ENCODE measurements around the gene GMCL2. TPM values are rescaled to one million over a fixed set of nuclear protein-coding genes. Genes with fewer than 3 reads are reported as not detected.

Gene GMCL2
- total RNA-seq, 2 donors from 2014 or later: not detected

DNA sequence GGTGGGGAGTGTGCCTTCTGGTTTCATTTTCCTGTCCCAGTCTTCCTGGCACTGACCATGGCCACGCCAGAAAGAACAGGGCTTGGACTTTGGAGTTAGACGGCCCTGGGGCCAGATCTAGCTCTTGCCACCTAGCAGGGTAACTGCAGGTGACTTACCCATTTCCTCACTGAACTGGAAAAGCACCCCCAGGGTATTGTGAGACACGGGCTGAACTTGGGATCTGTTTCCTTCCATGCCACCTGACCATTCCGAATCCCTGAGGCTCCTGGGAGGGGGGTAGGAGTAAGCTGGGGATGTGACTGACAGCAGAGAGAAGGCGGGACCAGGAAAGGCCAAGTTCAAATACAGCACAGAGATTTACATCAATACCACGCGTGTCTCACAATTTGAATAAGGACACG lies 26.6 kb upstream of the GMCL2 start:
- ATAC-seq: no peak
- Histone ChIP-seq H3K9me3 (no peaks in the 10 kb centered on the region), H3K4me3 (no peak overlapping the region), H3K4me1 (peaks cover 15% of the 10 kb centered on the region), H3K27ac (no peak overlapping the region), H3K27me3 (no peaks in the 10 kb centered on the region), H3K36me3 (replicated peaks in 1 of 2; ENCODE audit: insufficient read depth in 1 of 2, low read depth in 2 of 2) (peaks cover 0 to 42% of the 10 kb centered on the region in 2 donors)
- peak in 1 of 4 donors; percentile 34 for DNase-seq
- intact Hi-C loops (cut with DNase I): no loop called here
- TF ChIP-seq POLR2A (IDR thresholded peaks at IDR 0.05) (no peak), CTCF (IDR thresholded peaks at IDR 0.05) (no peak)
- WGBS, 2 donors: 58 to 70% methylated on average over 8 of the region's 8 CpGs

- intact Hi-C loops (cut with DNase I): no loop called here
- Histone ChIP-seq H3K27ac (no peak overlapping the region), H3K27me3 (no peaks in the 10 kb centered on the region), H3K4me3 (no peak overlapping the region), H3K36me3 (replicated peaks in 1 of 2; ENCODE audit: insufficient read depth in 1 of 2, low read depth in 2 of 2) (peaks cover 0 to 45% of the 10 kb centered on the region in 2 donors), H3K4me1 (peaks cover 16% of the 10 kb centered on the region), H3K9me3 (no peaks in the 10 kb centered on the region)
- DNase-seq (no peak), ATAC-seq (no peak)
- WGBS, 2 donors: 58 to 66% methylated on average over 4 of the region's 4 CpGs
- no peak for TF ChIP-seq POLR2A (IDR thresholded peaks at IDR 0.05)
- TF ChIP-seq CTCF (IDR thresholded peaks at IDR 0.05): no peak
Measured at GRCh38 chr5:178213003-178213461, 25.9 kb upstream of the GMCL2 start.

DNA sequence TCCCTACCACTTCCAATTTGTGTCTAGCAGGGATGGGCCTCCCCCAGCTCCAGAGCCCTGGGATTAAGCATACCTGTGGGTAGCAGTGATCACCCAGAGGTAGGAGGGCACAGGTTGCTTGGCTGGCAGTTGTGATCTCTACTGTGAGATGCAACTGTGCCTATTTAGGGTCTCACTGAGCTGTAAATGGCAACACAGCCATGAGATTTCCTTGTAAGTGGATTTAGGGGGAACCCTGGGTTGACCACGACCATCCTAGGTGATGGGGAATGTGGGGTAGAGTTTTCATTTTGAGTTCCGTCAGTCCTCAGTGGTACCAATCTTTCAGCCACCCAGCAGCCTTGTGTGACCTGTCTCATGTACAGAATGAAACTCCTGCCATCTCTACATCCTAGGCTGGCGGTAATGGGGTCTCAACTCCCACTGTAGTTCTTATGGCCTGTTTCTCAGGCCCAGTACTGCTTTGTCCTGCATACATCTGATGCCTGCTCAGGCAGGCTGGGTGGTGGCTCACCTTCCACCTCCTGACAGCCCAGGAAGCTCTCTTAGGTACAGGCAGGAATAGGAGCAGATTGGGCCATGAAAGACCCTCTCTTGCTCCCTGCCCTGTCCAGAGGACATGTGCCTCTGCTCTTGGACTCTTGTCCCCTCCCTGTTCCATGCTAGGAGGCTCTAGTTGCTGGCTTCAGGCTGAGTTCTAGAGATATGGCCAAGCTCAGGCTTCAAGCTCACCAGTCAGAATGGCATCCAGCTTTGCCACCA lies 25.3 kb upstream of the GMCL2 start:
- Histone ChIP-seq H3K27me3 (no peaks in the 10 kb centered on the region), H3K36me3 (replicated peaks in 1 of 2; ENCODE audit: insufficient read depth in 1 of 2, low read depth in 2 of 2) (peaks cover 0 to 47% of the 10 kb centered on the region in 2 donors), H3K4me3 (no peak overlapping the region), H3K9me3 (no peaks in the 10 kb centered on the region), H3K27ac (no peak overlapping the region), H3K4me1 (peaks cover 22% of the 10 kb centered on the region)
- ATAC-seq: no peak
- 90 to 100% methylated on average over 3 of the region's 3 CpGs for WGBS, 2 donors
- no peak for TF ChIP-seq CTCF (IDR thresholded peaks at IDR 0.05)
- no peak for TF ChIP-seq POLR2A (IDR thresholded peaks at IDR 0.05)
- intact Hi-C loops (cut with DNase I): no loop called here
- DNase-seq: no peak

DNA sequence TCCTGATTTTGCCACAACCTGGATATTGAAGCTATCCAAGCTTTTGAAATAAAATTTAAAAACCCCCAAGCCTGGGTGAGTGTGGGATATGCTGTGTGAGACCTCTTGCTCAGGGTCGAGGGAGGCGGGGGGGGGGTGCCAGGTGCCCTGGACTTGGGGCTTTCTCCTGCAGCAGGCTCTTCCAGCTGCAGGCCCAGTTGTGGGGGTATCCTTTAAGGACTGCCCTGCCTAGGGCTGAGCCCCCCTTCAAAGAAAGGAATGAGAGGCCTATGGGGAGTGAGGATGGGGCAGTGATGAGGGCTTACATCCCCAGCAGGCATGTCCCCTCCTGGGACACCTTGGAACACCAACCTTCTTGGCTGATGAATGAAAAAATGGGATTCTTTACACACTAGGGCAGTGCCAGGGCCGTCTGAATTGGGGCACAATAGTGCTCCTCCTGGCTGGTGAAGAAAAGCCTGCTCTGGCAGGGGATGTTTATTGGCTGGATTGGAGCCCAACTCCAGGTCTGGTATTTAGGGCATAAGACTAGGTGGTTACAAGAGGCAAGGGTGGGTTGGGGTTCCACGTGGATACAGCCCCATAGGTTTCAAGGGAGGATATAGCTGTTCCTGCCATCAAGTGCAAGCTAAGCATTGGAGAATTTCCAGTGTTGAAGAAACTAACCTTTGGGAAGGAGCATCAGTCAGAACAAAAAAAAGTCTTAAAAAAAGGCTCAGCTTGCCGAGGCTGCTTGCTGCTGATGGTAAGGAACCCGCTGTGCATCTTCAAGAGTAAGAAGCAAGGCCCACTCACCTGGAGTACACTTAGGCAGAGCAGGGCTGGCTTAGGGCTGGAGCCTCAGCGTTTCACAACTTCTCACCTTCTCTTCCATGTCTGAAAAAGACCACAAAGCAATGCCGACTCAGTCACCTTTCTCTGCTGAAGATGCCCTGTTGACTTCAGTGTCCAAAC lies 24.2 kb upstream of the GMCL2 start:
- H3K4me1 ChIP-seq: peaks cover 32% of the 10 kb centered on the region
- H3K36me3 ChIP-seq (replicated peaks in 1 of 2; ENCODE audit: insufficient read depth in 1 of 2, low read depth in 2 of 2): peaks cover 0 to 47% of the 10 kb centered on the region in 2 donors
- no peaks in the 10 kb centered on the region for H3K27me3 ChIP-seq
- intact Hi-C loops (cut with DNase I): no loop called here
- no peak overlapping the region for H3K27ac ChIP-seq
- ATAC-seq (no peak), DNase-seq (no peak)
- 70 to 75% methylated on average over 8 of the region's 8 CpGs for WGBS, 2 donors
- no peak overlapping the region for H3K4me3 ChIP-seq
- TF ChIP-seq POLR2A (IDR thresholded peaks at IDR 0.05): no peak
- no peak for TF ChIP-seq CTCF (IDR thresholded peaks at IDR 0.05)
- no peaks in the 10 kb centered on the region for H3K9me3 ChIP-seq
